WTC11 (cell line): ENCODE measurements around the gene TSC22D3.

ENCODE experiments used
- CREB1 ChIP-seq: sonication (generic); formaldehyde crosslinking; IDR thresholded peaks from 2 replicates; pipeline ENCODE4 v1.8.0; 2023; ENCODE audit warnings: mild to moderate bottlenecking, missing genetic modification reagents
- CTCF ChIP-seq: fragments of 200-600 bp; IDR thresholded peaks from 2 replicates; pipeline ENCODE4 v1.8.0; 2022; ENCODE audit warnings: antibody characterized with exemption
- FOXP1 ChIP-seq: sonication (generic); formaldehyde crosslinking; IDR thresholded peaks from 2 replicates; pipeline ENCODE4 v1.8.0; 2022; ENCODE audit warnings: missing genetic modification reagents, mild to moderate bottlenecking, moderate library complexity, borderline replicate concordance
- MAX ChIP-seq: sonication (generic); formaldehyde crosslinking; IDR thresholded peaks from 2 replicates; pipeline ENCODE4 v1.8.0; 2022; ENCODE audit warnings: mild to moderate bottlenecking, missing genetic modification reagents
- SP1 ChIP-seq: sonication (generic); formaldehyde crosslinking; conservative IDR thresholded peaks from 2 replicates; pipeline ENCODE4 v1.8.1; 2022; ENCODE audit warnings: missing genetic modification reagents

GRCh38 chrX:107750263-107750662, 25.3 kb downstream of the TSC22D3 start:
- TF ChIP-seq CTCF (no peak), MAX (CRISPR knock-in tag) (no peak), SP1 (CRISPR knock-in tag) (no peak), FOXP1 (CRISPR knock-in tag) (no peak), CREB1 (no peak)
